ENCODE measurements around the gene ZNF124. TPM values are rescaled to one million over a fixed set of nuclear protein-coding genes. Genes with fewer than 3 reads are reported as not detected.
"Not testable (repeated sequence)": the region's sequence is repeated elsewhere in the genome, so short reads cannot be mapped to it uniquely, and the experiment has no call there.

The ZNF124 gene
- total RNA-seq, 1 donor from 2014 or later = 21.1 TPM

- no peak for FAIRE-seq
- Histone ChIP-seq H3K4me3 (ENCODE audit: low read depth, low read length) (no peak overlapping the region), H3K36me3 (ENCODE audit: control insufficient read depth, insufficient read depth, low read length) (no peaks in the 10 kb centered on the region), H3K27me3 (ENCODE audit: control insufficient read depth, insufficient read depth, low read length) (no peaks in the 10 kb centered on the region)
- TF ChIP-seq CTCF (IDR thresholded peaks at IDR 0.05; ENCODE audit: insufficient read depth, low read length, severe bottlenecking) = no peak
- DNase-seq (ENCODE audit: low read depth) = peak; percentile 10
Measured at GRCh38 chr1:247177755-247178154, 5.9 kb upstream of the ZNF124 start.

GRCh38 chr1:247175458-247175857, 3.6 kb upstream of the ZNF124 start:
- no peaks in the 10 kb centered on the region for H3K36me3 ChIP-seq (ENCODE audit: control insufficient read depth, insufficient read depth, low read length)
- FAIRE-seq (no peak), DNase-seq (ENCODE audit: low read depth) (no peak)
- no peaks in the 10 kb centered on the region for H3K27me3 ChIP-seq (ENCODE audit: control insufficient read depth, insufficient read depth, low read length)
- no peak for TF ChIP-seq CTCF (IDR thresholded peaks at IDR 0.05; ENCODE audit: insufficient read depth, low read length, severe bottlenecking)
- H3K4me3 ChIP-seq (ENCODE audit: low read depth, low read length) = no peak overlapping the region

- Histone ChIP-seq H3K36me3 (ENCODE audit: control insufficient read depth, insufficient read depth, low read length) (no peaks in the 10 kb centered on the region), H3K27me3 (ENCODE audit: control insufficient read depth, insufficient read depth, low read length) (no peaks in the 10 kb centered on the region), H3K4me3 (ENCODE audit: low read depth, low read length) (no peak overlapping the region)
- DNase-seq (ENCODE audit: low read depth) = no peak
- no peak for TF ChIP-seq CTCF (IDR thresholded peaks at IDR 0.05; ENCODE audit: insufficient read depth, low read length, severe bottlenecking)
- no peak for FAIRE-seq
Measured at GRCh38 chr1:247173431-247173830, 1.6 kb upstream of the ZNF124 start.

- Histone ChIP-seq H3K36me3 (ENCODE audit: control insufficient read depth, insufficient read depth, low read length) (no peaks in the 10 kb centered on the region), H3K4me3 (ENCODE audit: low read depth, low read length) (no peak overlapping the region), H3K27me3 (ENCODE audit: control insufficient read depth, insufficient read depth, low read length) (no peaks in the 10 kb centered on the region)
- peak; percentile 50 for DNase-seq (ENCODE audit: low read depth)
- TF ChIP-seq CTCF (IDR thresholded peaks at IDR 0.05; ENCODE audit: insufficient read depth, low read length, severe bottlenecking) = no peak
- FAIRE-seq = no peak
Measured at GRCh38 chr1:247172996-247173395, 1.2 kb upstream of the ZNF124 start.

- H3K36me3 ChIP-seq (ENCODE audit: control insufficient read depth, insufficient read depth, low read length); DNase-seq (ENCODE audit: low read depth); H3K27me3 ChIP-seq (ENCODE audit: control insufficient read depth, insufficient read depth, low read length); H3K4me3 ChIP-seq (ENCODE audit: low read depth, low read length); FAIRE-seq: not testable (repeated sequence)
Measured at GRCh38 chr1:247171443-247171842, 377 bp downstream of the ZNF124 start.

GRCh38 chr1:247165674-247166073, 6.1 kb downstream of the ZNF124 start:
- DNase-seq (ENCODE audit: low read depth) = no peak
- FAIRE-seq = no peak
- TF ChIP-seq CTCF (IDR thresholded peaks at IDR 0.05; ENCODE audit: insufficient read depth, low read length, severe bottlenecking) = no peak
- no peaks in the 10 kb centered on the region for H3K36me3 ChIP-seq (ENCODE audit: control insufficient read depth, insufficient read depth, low read length)
- H3K4me3 ChIP-seq (ENCODE audit: low read depth, low read length) = no peak overlapping the region
- H3K27me3 ChIP-seq (ENCODE audit: control insufficient read depth, insufficient read depth, low read length) = no peaks in the 10 kb centered on the region

Data from bronchial epithelial cell (primary cell).